Measurements from ENCODE around the gene FBN1.

GRCh38 chr15:48494631-48495030 lies 150.9 kb downstream of the FBN1 start:
- TF ChIP-seq CTCF (IDR thresholded peaks at IDR 0.05): no peak
- no peak for TF ChIP-seq POLR2AphosphoS5 (IDR thresholded peaks at IDR 0.05)
